AG04450 (cell line): Measurements from ENCODE around the gene KIF3C. TPM values are rescaled to one million over a fixed set of nuclear protein-coding genes. Genes with fewer than 3 reads are reported as not detected.

Source experiments
- CTCF ChIA-PET: fragments of 300-600, 350-600 bp; formaldehyde crosslinking; extraction: SDS; loops from one replicate; lab custom pipeline; 2022; ENCODE audit warnings: antibody characterized with exemption, inconsistent platforms; lab: Charles Lee
- POLR2A ChIA-PET: fragments of 350-600 bp; formaldehyde crosslinking; extraction: SDS; loops from one replicate; lab custom pipeline; 2021; ENCODE audit warnings: antibody characterized with exemption, inconsistent platforms; lab: Yijun Ruan, JAX
- DNase-seq: peaks from one replicate; pipeline ENCODE4 v3.0.0-alpha.2; 2011; ENCODE audit warnings: low read depth, low spot score
- H3K27ac ChIP-seq: one replicate; pipeline ENCODE4 v1.5.1; 2012; ENCODE audit warnings: low read depth, low read length, control low read depth
- H3K27me3 ChIP-seq: one replicate; pipeline ENCODE4 v1.6.0; 2012; ENCODE audit warnings: low read length; ENCODE audit not compliant: control insufficient read depth, insufficient read depth
- H3K4me3 ChIP-seq: 2 replicates; pipeline ENCODE4 v1.5.1; 2011; ENCODE audit warnings: mild to moderate bottlenecking, low read depth, low read length, control low read depth
- H3K9me3 ChIP-seq: 2 replicates; pipeline ENCODE4 v1.5.1; 2012; ENCODE audit warnings: low read length; ENCODE audit not compliant: control insufficient read depth, insufficient read depth
- polyA plus RNA-seq: library from polyadenylated mRNA; depleted of rRNA; stranded (reverse); fragments of >200 nt; gene quantifications from 2 replicates; pipeline ENCODE4 v1.2.3, GENCODE V29; 2011
- TF ChIP-seq, protein P1 (sequence below): IDR thresholded peaks from 2 replicates; pipeline ENCODE4 v1.5.1; 2011; ENCODE audit warnings: low read depth, low read length, control low read depth, inconsistent platforms

KIF3C gene
- polyA plus RNA-seq, 1 experiment: 8.0 TPM

GRCh38 chr2:25992556-25992955, 10.3 kb upstream of the KIF3C start:
- no peak for DNase-seq
- ChIA-PET CTCF (no interaction called here), POLR2A (no interaction called here)
- H3K4me3 ChIP-seq: no peak overlapping the region
- no peaks in the 10 kb centered on the region for H3K9me3 ChIP-seq
- no peak overlapping the region for H3K27ac ChIP-seq
- TF ChIP-seq, protein P1, sequence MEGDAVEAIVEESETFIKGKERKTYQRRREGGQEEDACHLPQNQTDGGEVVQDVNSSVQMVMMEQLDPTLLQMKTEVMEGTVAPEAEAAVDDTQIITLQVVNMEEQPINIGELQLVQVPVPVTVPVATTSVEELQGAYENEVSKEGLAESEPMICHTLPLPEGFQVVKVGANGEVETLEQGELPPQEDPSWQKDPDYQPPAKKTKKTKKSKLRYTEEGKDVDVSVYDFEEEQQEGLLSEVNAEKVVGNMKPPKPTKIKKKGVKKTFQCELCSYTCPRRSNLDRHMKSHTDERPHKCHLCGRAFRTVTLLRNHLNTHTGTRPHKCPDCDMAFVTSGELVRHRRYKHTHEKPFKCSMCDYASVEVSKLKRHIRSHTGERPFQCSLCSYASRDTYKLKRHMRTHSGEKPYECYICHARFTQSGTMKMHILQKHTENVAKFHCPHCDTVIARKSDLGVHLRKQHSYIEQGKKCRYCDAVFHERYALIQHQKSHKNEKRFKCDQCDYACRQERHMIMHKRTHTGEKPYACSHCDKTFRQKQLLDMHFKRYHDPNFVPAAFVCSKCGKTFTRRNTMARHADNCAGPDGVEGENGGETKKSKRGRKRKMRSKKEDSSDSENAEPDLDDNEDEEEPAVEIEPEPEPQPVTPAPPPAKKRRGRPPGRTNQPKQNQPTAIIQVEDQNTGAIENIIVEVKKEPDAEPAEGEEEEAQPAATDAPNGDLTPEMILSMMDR: no peak
- H3K27me3 ChIP-seq: no peaks in the 10 kb centered on the region

DNA sequence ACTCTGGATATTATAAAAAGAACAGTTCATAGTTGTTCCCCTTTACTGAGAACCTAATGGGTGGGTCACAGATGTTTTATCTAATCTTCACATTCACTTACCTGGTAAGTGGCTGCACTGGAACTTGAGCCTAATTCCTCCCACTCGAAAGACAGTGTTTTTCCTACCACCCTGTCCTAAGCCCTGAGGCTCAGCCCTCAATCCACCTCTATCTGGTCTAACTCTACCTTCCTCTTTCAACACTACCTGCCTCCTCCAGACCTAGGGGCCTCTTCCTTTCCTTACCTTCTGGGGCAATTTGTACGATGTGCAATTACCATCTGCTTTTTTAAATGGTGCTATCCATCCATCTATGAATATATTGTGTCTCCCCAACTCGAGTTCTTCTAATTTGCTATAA, 9.7 kb upstream of the KIF3C start:
- Histone ChIP-seq H3K27me3 (no peaks in the 10 kb centered on the region), H3K9me3 (no peaks in the 10 kb centered on the region), H3K4me3 (no peak overlapping the region), H3K27ac (no peak overlapping the region)
- DNase-seq: no peak
- ChIA-PET POLR2A (interaction anchor here (0.6 to 0.9 kb wide), 2 partner anchors 10 to 83 kb away, joined by 3 to 5 read pairs; partner anchors contain the start of gene KIF3C), CTCF (interaction anchor here (0.7 to 3.7 kb wide), 15 partner anchors 8 to 157 kb away, joined by 3 to 59 read pairs (median 5); partner anchors contain the start of genes KIF3C and RAB10)
- TF ChIP-seq, protein P1: no peak

- POLR2A ChIA-PET: no interaction called here
- CTCF ChIA-PET: interaction anchor here (3.7 kb wide), 1 partner anchor 156 kb away, joined by 59 read pairs; no protein-coding TSS in a partner anchor
Measured at GRCh38 chr2:25989154-25989553, 6.9 kb upstream of the KIF3C start.

DNA sequence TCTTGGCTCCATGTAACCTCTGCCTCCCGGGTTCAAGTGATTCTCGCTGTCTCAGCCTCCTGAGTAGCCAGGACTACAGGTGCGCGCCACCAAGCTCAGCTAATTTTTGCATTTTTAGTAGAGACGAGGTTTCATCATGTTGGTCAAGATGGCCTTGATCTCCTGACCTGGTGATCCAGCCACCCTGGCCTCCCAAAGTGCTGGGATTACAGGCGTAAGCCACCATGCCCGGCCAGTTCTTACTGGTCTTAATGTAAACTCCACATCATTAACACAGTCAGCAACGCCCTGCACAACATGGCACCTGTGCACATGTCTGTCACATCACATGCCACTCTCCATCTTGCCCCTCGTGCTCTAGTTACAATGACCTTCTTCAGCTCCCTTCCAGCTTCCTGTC, 5.8 kb upstream of the KIF3C start:
- no peak for DNase-seq
- ChIA-PET POLR2A (no interaction called here), CTCF (no interaction called here)
- Histone ChIP-seq H3K9me3 (no peaks in the 10 kb centered on the region), H3K27me3 (no peaks in the 10 kb centered on the region), H3K4me3 (no peak overlapping the region), H3K27ac (no peak overlapping the region)
- TF ChIP-seq, protein P1: no peak

More at GRCh38 chr2:25989154-25989553, 6.9 kb upstream of the KIF3C start:
- TF ChIP-seq, protein P1: no peak
- no peak for DNase-seq
- Histone ChIP-seq H3K9me3 (no peaks in the 10 kb centered on the region), H3K27ac (no peak overlapping the region), H3K4me3 (no peak overlapping the region), H3K27me3 (no peaks in the 10 kb centered on the region)

- H3K9me3 ChIP-seq: peaks cover 4% of the 10 kb centered on the region; the same call in 1 of the 2 replicates
- no peak overlapping the region for H3K4me3 ChIP-seq
- H3K27ac ChIP-seq: no peak overlapping the region
- no peak for DNase-seq
- CTCF ChIA-PET: interaction anchor here (0.6 to 1.8 kb wide), 2 partner anchors 72 to 161 kb away, joined by 4 to 6 read pairs; no protein-coding TSS in a partner anchor
- H3K27me3 ChIP-seq: no peaks in the 10 kb centered on the region
- POLR2A ChIA-PET: no interaction called here
- TF ChIP-seq, protein P1: no peak
Measured at GRCh38 chr2:25983735-25984134, 1.4 kb upstream of the KIF3C start.
